DOHH2 (cell line): ENCODE data around the gene FSCN2.

Source experiments
- H3F3A ChIP-seq: fragments of 200-600 bp; sonication (generic), shearing (Covaris generic); 2 replicates; pipeline ENCODE4 v1.6.0; 2016; ENCODE audit warnings: antibody characterized with exemption, mild to moderate bottlenecking; ENCODE audit not compliant: control insufficient read depth, insufficient read depth
- H3K27ac ChIP-seq: fragments of 200-600 bp; sonication (generic); 2 replicates; pipeline ENCODE4 v1.5.1; 2014; ENCODE audit warnings: low read depth, mild to moderate bottlenecking, low read length, moderate library complexity
- H3K27me3 ChIP-seq: fragments of 200-600 bp; sonication (generic); 2 replicates; pipeline ENCODE4 v1.6.1; 2014; ENCODE audit warnings: mild to moderate bottlenecking, low read length, mixed read lengths; ENCODE audit not compliant: control insufficient read depth
- H3K36me3 ChIP-seq: fragments of 200-600 bp; sonication (generic); 2 replicates; pipeline ENCODE4 v1.6.1; 2014; ENCODE audit warnings: mild to moderate bottlenecking, low read length, moderate library complexity, mixed read lengths; ENCODE audit not compliant: control insufficient read depth
- H3K4me1 ChIP-seq: fragments of 200-600 bp; sonication (generic); 2 replicates; pipeline ENCODE4 v1.6.1; 2014; ENCODE audit warnings: mild to moderate bottlenecking, low read length, mixed read lengths; ENCODE audit not compliant: control insufficient read depth
- H3K4me2 ChIP-seq: fragments of 200-600 bp; sonication (generic); 2 replicates; pipeline ENCODE4 v1.6.0; 2014; ENCODE audit warnings: mild to moderate bottlenecking, low read length, moderate library complexity
- H3K4me3 ChIP-seq: fragments of 200-600 bp; sonication (generic); 2 replicates; pipeline ENCODE4 v1.5.1; 2014; ENCODE audit warnings: mild to moderate bottlenecking, low read length, mixed read lengths
- H3K79me2 ChIP-seq: fragments of 200-600 bp; sonication (generic); 2 replicates; pipeline ENCODE4 v1.6.1; 2014; ENCODE audit warnings: mild to moderate bottlenecking, low read length, mixed read lengths; ENCODE audit not compliant: control insufficient read depth
- H3K9me2 ChIP-seq: fragments of 200-600 bp; sonication (generic); replicated peaks from 2 replicates; pipeline ENCODE4 v1.6.1; 2014; ENCODE audit warnings: mild to moderate bottlenecking, low read length, mixed read lengths; ENCODE audit not compliant: control insufficient read depth
- H3K9me3 ChIP-seq: fragments of 200-600 bp; sonication (generic); 2 replicates; pipeline ENCODE4 v1.6.1; 2014; ENCODE audit warnings: antibody characterized with exemption, low read length, mixed read lengths; ENCODE audit not compliant: control insufficient read depth, insufficient read depth
- H4K20me1 ChIP-seq: fragments of 200-600 bp; sonication (generic); 2 replicates; pipeline ENCODE4 v1.6.0; 2014; ENCODE audit warnings: low read depth, mild to moderate bottlenecking, antibody characterized with exemption, low read length, moderate library complexity; ENCODE audit not compliant: control insufficient read depth, insufficient read depth
- EZH2phosphoT487 ChIP-seq: fragments of 200-600 bp; sonication (generic); IDR thresholded peaks from 2 replicates; pipeline ENCODE4 v1.6.1; 2017; ENCODE audit warnings: borderline replicate concordance, mild to moderate bottlenecking, antibody characterized with exemption, low read length, moderate library complexity, mixed read lengths
- TF ChIP-seq, protein P1 (sequence below): fragments of 200-600 bp; sonication (generic); IDR thresholded peaks from one replicate; pipeline ENCODE4 v1.5.1; 2014; ENCODE audit warnings: antibody characterized with exemption, mild to moderate bottlenecking, low read depth, low read length; ENCODE audit not compliant: poor library complexity, severe bottlenecking

Gene FSCN2

DNA sequence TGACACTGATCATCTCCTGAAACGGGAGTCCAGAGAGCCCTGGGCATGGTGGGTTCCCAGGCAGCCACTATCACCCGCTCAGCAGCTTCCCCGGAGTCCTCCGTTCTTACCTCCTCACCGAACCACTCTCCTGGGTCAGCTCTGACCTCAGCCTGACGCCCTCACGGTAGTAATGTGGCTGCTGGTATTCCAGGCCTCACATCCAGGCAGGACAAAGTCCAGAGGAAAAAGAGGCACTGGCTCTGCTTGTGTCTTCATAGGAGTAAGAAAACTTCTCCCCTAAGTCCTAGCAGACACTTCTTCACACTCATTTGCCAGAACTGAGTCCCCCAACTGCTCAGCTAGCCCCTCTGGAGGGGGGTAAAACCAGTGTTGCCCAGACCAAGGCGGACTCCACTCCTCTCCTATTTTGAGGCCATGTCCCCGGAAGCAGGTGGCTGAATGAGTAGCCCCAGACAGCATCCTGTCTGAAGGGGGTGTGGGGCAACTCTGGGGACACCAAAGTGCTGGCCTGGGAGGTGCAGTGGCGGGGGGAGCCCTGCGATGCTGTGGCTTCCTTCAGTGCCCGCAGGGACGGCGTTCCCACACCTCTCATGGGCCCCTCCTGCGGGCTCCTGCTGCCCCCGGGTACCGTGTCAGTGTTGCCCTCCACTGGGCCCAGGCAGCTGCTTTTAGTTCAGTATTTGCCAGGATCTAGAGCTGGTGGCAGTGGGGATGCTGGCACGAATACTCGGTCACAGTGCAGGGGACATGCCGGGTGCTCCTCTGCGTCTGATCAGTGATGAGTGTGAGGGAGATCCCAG is 5.4 kb downstream of the FSCN2 start:
- no peaks in the 10 kb centered on the region; the same call in 1 of the 2 replicates for H3F3A ChIP-seq
- H3K4me2 ChIP-seq: no peak overlapping the region
- H4K20me1 ChIP-seq: no peaks in the 10 kb centered on the region

DNA sequence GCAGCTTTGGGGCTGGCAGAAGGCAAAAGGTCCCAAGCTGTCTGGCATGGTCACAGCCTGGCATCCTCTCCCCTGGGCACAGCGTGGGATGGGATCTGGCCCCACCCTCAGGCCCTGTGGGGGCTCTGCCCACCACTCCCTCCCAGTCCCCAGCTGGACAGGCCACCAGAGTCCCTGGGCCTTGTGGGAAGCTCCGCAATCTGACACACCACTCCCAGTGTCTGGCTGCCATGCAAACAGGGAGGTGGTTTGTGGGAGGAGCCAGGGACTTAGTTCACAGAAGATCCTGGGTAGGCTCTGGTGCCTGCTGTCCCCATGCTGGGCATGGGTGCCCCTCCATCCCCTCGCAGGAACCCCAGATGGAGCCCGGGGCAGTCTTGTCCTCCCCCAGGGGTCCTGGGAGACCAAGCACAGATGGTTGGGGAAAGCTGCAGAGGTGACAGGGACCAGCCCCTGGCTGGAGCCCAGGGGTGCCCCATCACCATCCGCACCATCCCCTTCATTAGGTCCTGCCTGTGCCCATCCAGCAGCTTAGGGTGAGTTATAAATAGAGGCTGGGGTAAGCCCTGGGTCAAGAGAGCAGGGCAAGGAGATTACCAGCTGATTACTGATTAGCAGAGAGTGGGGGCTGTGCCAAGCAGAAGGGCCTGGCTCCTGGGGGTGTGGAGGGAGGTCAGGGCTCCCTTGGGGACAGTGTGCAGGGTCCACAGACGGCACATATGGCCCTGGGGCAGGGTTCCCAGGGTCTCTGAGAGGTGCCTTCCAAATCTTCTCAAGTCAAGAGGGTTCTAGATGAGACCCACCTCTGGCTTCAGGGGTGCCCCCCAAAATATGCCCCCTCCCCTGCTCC is 6.2 kb downstream of the FSCN2 start:
- H3K4me2 ChIP-seq: no peak overlapping the region
- H3K36me3 ChIP-seq: no peaks in the 10 kb centered on the region
- peaks cover 21% of the 10 kb centered on the region; the same call in 1 of the 2 replicates for H3K9me3 ChIP-seq
- H3F3A ChIP-seq: no peaks in the 10 kb centered on the region; the same call in 1 of the 2 replicates
- H3K4me1 ChIP-seq: peaks cover 8% of the 10 kb centered on the region
- TF ChIP-seq EZH2phosphoT487: no peak
- TF ChIP-seq, protein P1, sequence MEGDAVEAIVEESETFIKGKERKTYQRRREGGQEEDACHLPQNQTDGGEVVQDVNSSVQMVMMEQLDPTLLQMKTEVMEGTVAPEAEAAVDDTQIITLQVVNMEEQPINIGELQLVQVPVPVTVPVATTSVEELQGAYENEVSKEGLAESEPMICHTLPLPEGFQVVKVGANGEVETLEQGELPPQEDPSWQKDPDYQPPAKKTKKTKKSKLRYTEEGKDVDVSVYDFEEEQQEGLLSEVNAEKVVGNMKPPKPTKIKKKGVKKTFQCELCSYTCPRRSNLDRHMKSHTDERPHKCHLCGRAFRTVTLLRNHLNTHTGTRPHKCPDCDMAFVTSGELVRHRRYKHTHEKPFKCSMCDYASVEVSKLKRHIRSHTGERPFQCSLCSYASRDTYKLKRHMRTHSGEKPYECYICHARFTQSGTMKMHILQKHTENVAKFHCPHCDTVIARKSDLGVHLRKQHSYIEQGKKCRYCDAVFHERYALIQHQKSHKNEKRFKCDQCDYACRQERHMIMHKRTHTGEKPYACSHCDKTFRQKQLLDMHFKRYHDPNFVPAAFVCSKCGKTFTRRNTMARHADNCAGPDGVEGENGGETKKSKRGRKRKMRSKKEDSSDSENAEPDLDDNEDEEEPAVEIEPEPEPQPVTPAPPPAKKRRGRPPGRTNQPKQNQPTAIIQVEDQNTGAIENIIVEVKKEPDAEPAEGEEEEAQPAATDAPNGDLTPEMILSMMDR: no peak
- H3K27ac ChIP-seq: no peak overlapping the region
- H3K4me3 ChIP-seq: no peak overlapping the region
- no peaks in the 10 kb centered on the region for H3K79me2 ChIP-seq
- no peaks in the 10 kb centered on the region for H3K27me3 ChIP-seq
- H3K9me2 ChIP-seq: no peaks in the 10 kb centered on the region
- no peaks in the 10 kb centered on the region for H4K20me1 ChIP-seq

More for the DNA sequence above, 5.4 kb downstream of the FSCN2 start:
- Histone ChIP-seq H3K27ac (no peak overlapping the region), H3K36me3 (no peaks in the 10 kb centered on the region), H3K4me1 (peaks cover 8% of the 10 kb centered on the region), H3K4me3 (no peak overlapping the region), H3K9me2 (no peaks in the 10 kb centered on the region), H3K9me3 (peaks cover 21% of the 10 kb centered on the region; the same call in 1 of the 2 replicates), H3K27me3 (no peaks in the 10 kb centered on the region), H3K79me2 (no peaks in the 10 kb centered on the region)
- TF ChIP-seq, protein P1: no peak
- no peak for TF ChIP-seq EZH2phosphoT487

DNA sequence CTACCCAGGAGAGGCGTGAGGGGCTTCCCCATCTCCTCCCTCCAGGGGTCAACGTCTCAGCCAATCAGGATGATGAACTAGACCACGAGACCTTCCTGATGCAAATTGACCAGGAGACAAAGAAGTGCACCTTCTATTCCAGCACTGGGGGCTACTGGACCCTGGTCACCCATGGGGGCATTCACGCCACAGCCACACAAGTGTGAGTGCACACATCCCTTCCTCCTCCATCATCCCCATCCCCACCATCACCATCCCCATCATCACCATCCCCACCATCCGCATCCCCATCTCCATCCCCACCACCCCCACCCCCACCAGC is 6.8 kb downstream of the FSCN2 start:
- TF ChIP-seq EZH2phosphoT487: no peak
- TF ChIP-seq, protein P1: no peak

More for the DNA sequence above, 6.8 kb downstream of the FSCN2 start:
- Histone ChIP-seq H3K36me3 (peaks cover 1% of the 10 kb centered on the region; the same call in 1 of the 2 replicates), H3K27ac (no peak overlapping the region), H3K9me2 (no peaks in the 10 kb centered on the region), H3K4me2 (no peak overlapping the region), H3K4me3 (no peak overlapping the region), H3F3A (no peaks in the 10 kb centered on the region; the same call in 1 of the 2 replicates), H3K79me2 (no peaks in the 10 kb centered on the region), H3K4me1 (peaks cover 8% of the 10 kb centered on the region), H4K20me1 (no peaks in the 10 kb centered on the region), H3K27me3 (no peaks in the 10 kb centered on the region), H3K9me3 (peaks cover 21% of the 10 kb centered on the region; the same call in 1 of the 2 replicates)
